Keratinocyte (primary cell): ENCODE measurements around the gene USP34. TPM values are rescaled to one million over a fixed set of nuclear protein-coding genes. Genes with fewer than 3 reads are reported as not detected.

Experiments used
- DNase-seq: peaks from one replicate; pipeline ENCODE4 v3.0.0-alpha.2; 2011; ENCODE audit warnings: low read depth, missing footprints, low spot score
- FAIRE-seq: peaks from 2 replicates; lab custom pipeline; 2011; peaks lifted over from hg19 to GRCh38; lab: Jason Lieb, UNC
- H2AFZ ChIP-seq: 2 replicates; pipeline ENCODE4 v1.6.0; 2012; ENCODE audit warnings: low read length, control low read depth, inconsistent platforms; ENCODE audit not compliant: control insufficient read depth
- H3K27ac ChIP-seq: 2 replicates; pipeline ENCODE4 v1.5.1; 2011; ENCODE audit warnings: low read length; ENCODE audit not compliant: control insufficient read depth, insufficient read depth
- H3K27me3 ChIP-seq: 3 replicates; pipeline ENCODE4 v1.6.0; 2011; ENCODE audit warnings: low read length; ENCODE audit not compliant: control insufficient read depth, insufficient read depth; ENCODE audit errors: extremely low read depth
- H3K36me3 ChIP-seq, 2 experiments: 2 replicates in 1 of 2; 3 replicates in 1 of 2; pipeline ENCODE4 v1.5.1; 2011; ENCODE audit warnings: low read length in 2 of 2, mild to moderate bottlenecking in 1 of 2; ENCODE audit not compliant: control insufficient read depth in 2 of 2, insufficient read depth in 2 of 2; ENCODE audit errors: extremely low read depth in 1 of 2
- H3K4me1 ChIP-seq: 3 replicates; pipeline ENCODE4 v1.5.1; 2011; ENCODE audit warnings: low read length; ENCODE audit not compliant: control insufficient read depth, insufficient read depth; ENCODE audit errors: extremely low read depth
- H3K4me2 ChIP-seq: 3 replicates; pipeline ENCODE4 v1.6.0; 2011; ENCODE audit warnings: low read depth, low read length; ENCODE audit not compliant: control insufficient read depth, insufficient read depth; ENCODE audit errors: extremely low read depth
- H3K4me3 ChIP-seq, 3 experiments: fragments of 200-600 bp in 1 of 3; sonication (generic) in 1 of 3; 2 replicates in 2 of 3; 3 replicates in 1 of 3; pipeline ENCODE4 v1.5.1; 2011 to 2016; ENCODE audit warnings: low read length in 3 of 3, mild to moderate bottlenecking in 3 of 3, control low read depth in 2 of 3, inconsistent platforms in 1 of 3, low read depth in 1 of 3, mixed read lengths in 1 of 3, mixed run types in 1 of 3, moderate library complexity in 1 of 3; ENCODE audit not compliant: control insufficient read depth in 2 of 3, insufficient read depth in 2 of 3; ENCODE audit errors: extremely low read depth in 1 of 3
- H3K79me2 ChIP-seq: 2 replicates; pipeline ENCODE4 v1.6.0; 2012; ENCODE audit warnings: low read length; ENCODE audit not compliant: control insufficient read depth, insufficient read depth
- H3K9ac ChIP-seq: 3 replicates; pipeline ENCODE4 v1.6.0; 2011; ENCODE audit warnings: low read length; ENCODE audit not compliant: control insufficient read depth, insufficient read depth; ENCODE audit errors: extremely low read depth
- H3K9me1 ChIP-seq: 3 replicates; pipeline ENCODE4 v1.6.0; 2011; ENCODE audit warnings: low read length; ENCODE audit not compliant: control insufficient read depth, insufficient read depth; ENCODE audit errors: extremely low read depth
- H3K9me3 ChIP-seq: 2 replicates; pipeline ENCODE4 v1.5.1; 2012; ENCODE audit warnings: low read depth, low read length; ENCODE audit not compliant: control insufficient read depth
- H4K20me1 ChIP-seq: 3 replicates; pipeline ENCODE4 v1.6.0; 2011; ENCODE audit warnings: low read length; ENCODE audit not compliant: control insufficient read depth, insufficient read depth; ENCODE audit errors: extremely low read depth
- EZH2 ChIP-seq: IDR thresholded peaks from one replicate; pipeline ENCODE4 v1.6.1; 2012; ENCODE audit warnings: inconsistent platforms, mild to moderate bottlenecking, low read length, moderate library complexity
- dilution Hi-C: fragments of 300-500 bp; cut with MboI; formaldehyde crosslinking; loops from one replicate; pipeline ENCODE4 v1.7.0; 2020; ENCODE audit warnings: low sequenced_read_pairs; ENCODE audit not compliant: extremely low pct_ligation_motif_present
- polyA plus RNA-seq, 5 experiments: library from polyadenylated mRNA; depleted of rRNA in 3 of 5; stranded (reverse) in 3 of 5; stranded (forward) in 1 of 5; unstranded in 1 of 5; fragments of >200 nt; gene quantifications; 1 replicate in 1 of 5; 2 replicates in 3 of 5; 3 replicates in 1 of 5; pipeline versions ENCODE4 v1.2.1 to v1.2.3, GENCODE V29; 2011 to 2012; ENCODE audit warnings: missing spikeins in 2 of 5, low read depth in 1 of 5, low replicate concordance in 1 of 5
- TF ChIP-seq, protein P1 (sequence below), 3 experiments: IDR thresholded peaks in 1 of 3; conservative IDR thresholded peaks in 1 of 3; optimal IDR thresholded peaks in 1 of 3; 2 replicates in 2 of 3; 3 replicates in 1 of 3; pipeline versions ENCODE3 to v1.5.1; 2011; ENCODE audit warnings: low read length in 3 of 3, mild to moderate bottlenecking in 3 of 3, moderate library complexity in 2 of 3, control low read depth in 1 of 3, inconsistent platforms in 1 of 3; ENCODE audit not compliant: insufficient read depth in 2 of 3; ENCODE audit errors: extremely low read depth in 1 of 3

The USP34 gene
- polyA plus RNA-seq, 1 donor (not counting 4 experiments of a cell fraction or from before 2014, with no cell fraction given), result 54.7 TPM

DNA sequence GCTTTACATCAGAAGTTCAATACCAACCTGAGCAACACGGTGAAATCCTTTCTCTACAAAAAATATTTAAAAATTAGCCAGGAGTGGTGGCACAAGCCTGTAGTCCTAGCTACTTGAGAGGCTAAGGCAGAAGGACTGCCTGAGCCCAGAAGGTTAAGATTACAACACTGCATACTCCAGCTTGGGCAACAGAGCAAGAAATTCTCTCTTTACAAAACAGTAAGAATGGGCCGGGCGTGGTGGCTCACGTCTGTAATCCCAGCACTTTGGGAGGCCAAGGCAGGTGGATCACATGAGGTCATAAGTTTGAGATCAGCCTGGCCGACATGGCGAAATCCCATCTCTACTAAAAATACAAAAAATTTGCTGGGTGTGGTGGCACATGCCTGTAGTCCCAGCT, 113.2 kb downstream of the USP34 start:
- no peaks in the 10 kb centered on the region for H4K20me1 ChIP-seq
- no peak overlapping the region for H2AFZ ChIP-seq
- H3K9me1 ChIP-seq, result no peaks in the 10 kb centered on the region
- H3K4me1 ChIP-seq, result peaks cover 4% of the 10 kb centered on the region
- no peak for FAIRE-seq
- H3K36me3 ChIP-seq, result peaks cover 0 to 16% of the 10 kb centered on the region in 2 experiments
- H3K27me3 ChIP-seq, result no peaks in the 10 kb centered on the region
- no peak overlapping the region for H3K27ac ChIP-seq
- no peak overlapping the region for H3K9ac ChIP-seq
- no peak for DNase-seq
- dilution Hi-C loops, result no loop called here
- no peak for TF ChIP-seq EZH2
- TF ChIP-seq, protein P1, sequence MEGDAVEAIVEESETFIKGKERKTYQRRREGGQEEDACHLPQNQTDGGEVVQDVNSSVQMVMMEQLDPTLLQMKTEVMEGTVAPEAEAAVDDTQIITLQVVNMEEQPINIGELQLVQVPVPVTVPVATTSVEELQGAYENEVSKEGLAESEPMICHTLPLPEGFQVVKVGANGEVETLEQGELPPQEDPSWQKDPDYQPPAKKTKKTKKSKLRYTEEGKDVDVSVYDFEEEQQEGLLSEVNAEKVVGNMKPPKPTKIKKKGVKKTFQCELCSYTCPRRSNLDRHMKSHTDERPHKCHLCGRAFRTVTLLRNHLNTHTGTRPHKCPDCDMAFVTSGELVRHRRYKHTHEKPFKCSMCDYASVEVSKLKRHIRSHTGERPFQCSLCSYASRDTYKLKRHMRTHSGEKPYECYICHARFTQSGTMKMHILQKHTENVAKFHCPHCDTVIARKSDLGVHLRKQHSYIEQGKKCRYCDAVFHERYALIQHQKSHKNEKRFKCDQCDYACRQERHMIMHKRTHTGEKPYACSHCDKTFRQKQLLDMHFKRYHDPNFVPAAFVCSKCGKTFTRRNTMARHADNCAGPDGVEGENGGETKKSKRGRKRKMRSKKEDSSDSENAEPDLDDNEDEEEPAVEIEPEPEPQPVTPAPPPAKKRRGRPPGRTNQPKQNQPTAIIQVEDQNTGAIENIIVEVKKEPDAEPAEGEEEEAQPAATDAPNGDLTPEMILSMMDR (optimal IDR thresholded peaks at IDR 0.05 in 1 of 3, IDR thresholded peaks at IDR 0.05 in 1 of 3, conservative IDR thresholded peaks at IDR 0.05 in 1 of 3; ENCODE audit: extremely low read depth in 1 of 3, insufficient read depth in 2 of 3, low read length in 3 of 3), result no peak
- H3K4me3 ChIP-seq, result no peak overlapping the region
- H3K79me2 ChIP-seq, result peaks cover 37% of the 10 kb centered on the region
- no peak overlapping the region for H3K4me2 ChIP-seq
- no peaks in the 10 kb centered on the region for H3K9me3 ChIP-seq

DNA sequence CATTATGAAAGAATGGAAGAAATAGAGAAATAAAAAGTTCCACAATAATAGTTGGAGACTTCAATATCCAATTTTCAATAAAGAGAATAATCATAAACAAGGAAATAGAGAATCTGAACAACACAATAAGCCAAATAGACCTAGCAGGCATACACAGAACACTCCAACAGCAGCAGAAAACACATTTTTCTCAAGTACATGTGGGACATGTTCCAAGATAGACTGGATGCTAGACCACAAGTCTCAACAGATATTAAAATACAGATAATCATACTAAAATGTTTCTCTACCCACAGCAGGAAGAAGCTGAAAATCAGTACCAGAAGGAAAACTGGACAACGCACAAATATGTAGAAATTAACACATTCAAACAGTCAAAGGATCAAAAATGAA, 113.9 kb downstream of the USP34 start:
- Histone ChIP-seq H4K20me1 (no peaks in the 10 kb centered on the region), H3K9me1 (no peaks in the 10 kb centered on the region), H3K4me3 (no peak overlapping the region), H3K4me1 (peaks cover 4% of the 10 kb centered on the region), H2AFZ (no peak overlapping the region), H3K9me3 (no peaks in the 10 kb centered on the region), H3K36me3 (peaks cover 0 to 16% of the 10 kb centered on the region in 2 experiments), H3K9ac (no peak overlapping the region), H3K27ac (no peak overlapping the region), H3K27me3 (no peaks in the 10 kb centered on the region), H3K4me2 (no peak overlapping the region), H3K79me2 (peaks cover 33% of the 10 kb centered on the region)
- FAIRE-seq (no peak), DNase-seq (no peak)
- dilution Hi-C loops, result no loop called here
- no peak for TF ChIP-seq EZH2
- TF ChIP-seq, protein P1 (optimal IDR thresholded peaks at IDR 0.05 in 1 of 3, IDR thresholded peaks at IDR 0.05 in 1 of 3, conservative IDR thresholded peaks at IDR 0.05 in 1 of 3; ENCODE audit: extremely low read depth in 1 of 3, insufficient read depth in 2 of 3, low read length in 3 of 3), result no peak
